ENCODE measurements around the gene TRAM2. TPM values are rescaled to one million over a fixed set of nuclear protein-coding genes. Genes with fewer than 3 reads are reported as not detected.
A peak's percentile ranks its signal among the peaks of the same experiment; 100 is the strongest.

The TRAM2 gene
- total and polyA plus RNA-seq, 4 donors: 7.3 to 20.3 (median 13.0) TPM

GRCh38 chr6:52543729-52544601 lies 32.9 kb downstream of the TRAM2 start (continued):
- TF ChIP-seq REST (IDR thresholded peaks at IDR 0.05) (no peak), ATF3 (IDR thresholded peaks at IDR 0.05) (no peak), NR2F2 (IDR thresholded peaks at IDR 0.05) (peak; percentile 85), RAD21 (IDR thresholded peaks at IDR 0.05) (peak in 1 of 2 donors; percentile 23)

GRCh38 chr6:52543262-52543661 lies 33.6 kb downstream of the TRAM2 start:
- 36% methylated on average over 1 of the region's 1 CpG for WGBS
- no peaks in the 10 kb centered on the region for H3K9me3 ChIP-seq (ENCODE audit: control insufficient read depth in 4 of 4, low read length in 3 of 4)
- peaks cover 21 to 52% (median 44%) of the 10 kb centered on the region in 4 donors for H3K4me1 ChIP-seq (ENCODE audit: control insufficient read depth in 4 of 4, insufficient read depth in 4 of 4, low read length in 3 of 4)
- H3K27ac ChIP-seq (ENCODE audit: low read depth in 1 of 2, low read length in 2 of 2): peak overlapping the region; percentile 79 to 89
- peak; percentile 49 for TF ChIP-seq SP1 (IDR thresholded peaks at IDR 0.05)
- TF ChIP-seq EGR1 (IDR thresholded peaks at IDR 0.05; ENCODE audit: low read depth in 2 of 2): no peak
- no peak for TF ChIP-seq GABPA (IDR thresholded peaks at IDR 0.05 in 1 of 2, conservative IDR thresholded peaks at IDR 0.05 in 1 of 2)
- TF ChIP-seq HNF4G (IDR thresholded peaks at IDR 0.05): peak; percentile 6
- no peak for TF ChIP-seq JUND (IDR thresholded peaks at IDR 0.05)
- TF ChIP-seq NR2F2 (IDR thresholded peaks at IDR 0.05): no peak
- peak in 1 of 2 donors; percentile 4 for TF ChIP-seq RXRA (IDR thresholded peaks at IDR 0.05)
- peak; percentile 66 to 72 for TF ChIP-seq HNF4A (conservative IDR thresholded peaks at IDR 0.05)
- TF ChIP-seq YY1 (IDR thresholded peaks at IDR 0.05): no peak
- no peaks in the 10 kb centered on the region for H3K36me3 ChIP-seq (ENCODE audit: control insufficient read depth in 4 of 4, insufficient read depth in 3 of 4, low read depth in 1 of 4, low read length in 3 of 4)
- no peaks in the 10 kb centered on the region for H3K27me3 ChIP-seq (ENCODE audit: control insufficient read depth in 4 of 4, insufficient read depth in 4 of 4, low read length in 3 of 4)
- H3K9ac ChIP-seq (ENCODE audit: low read depth in 1 of 2, low read length in 2 of 2): peak overlapping the region in 1 of 2 donors; percentile 72
- DNase-seq (ENCODE audit: low spot score): no peak
- H3K4me3 ChIP-seq (ENCODE audit: low read depth in 1 of 3, low read length in 3 of 3): no peak overlapping the region

GRCh38 chr6:52541135-52541534 lies 35.7 kb downstream of the TRAM2 start:
- Histone ChIP-seq H3K27me3 (ENCODE audit: control insufficient read depth in 4 of 4, insufficient read depth in 4 of 4, low read length in 3 of 4) (no peaks in the 10 kb centered on the region), H3K27ac (ENCODE audit: low read depth in 1 of 2, low read length in 2 of 2) (no peak overlapping the region), H3K4me1 (ENCODE audit: control insufficient read depth in 4 of 4, insufficient read depth in 4 of 4, low read length in 3 of 4) (peaks cover 15 to 38% (median 29%) of the 10 kb centered on the region in 4 donors), H3K9ac (ENCODE audit: low read depth in 1 of 2, low read length in 2 of 2) (no peak overlapping the region), H3K36me3 (ENCODE audit: control insufficient read depth in 4 of 4, insufficient read depth in 3 of 4, low read depth in 1 of 4, low read length in 3 of 4) (no peaks in the 10 kb centered on the region), H3K9me3 (ENCODE audit: control insufficient read depth in 4 of 4, low read length in 3 of 4) (no peaks in the 10 kb centered on the region), H3K4me3 (ENCODE audit: low read depth in 1 of 3, low read length in 3 of 3) (no peak overlapping the region)
- TF ChIP-seq HNF4A (conservative IDR thresholded peaks at IDR 0.05) (peak in 1 of 2 donors; percentile 15), TAF1 (conservative IDR thresholded peaks at IDR 0.05) (no peak), ATF3 (IDR thresholded peaks at IDR 0.05) (no peak)
- no peak for DNase-seq (ENCODE audit: low spot score)
- WGBS: 67% methylated on average over 6 of the region's 6 CpGs

Data from liver (tissue), 9 donors.